T-helper 9 cell (primary cell): ENCODE data around the gene CXCR5.
A peak's percentile ranks its signal among the peaks of the same experiment; 100 is the strongest.

ENCODE experiments used
- DNase-seq: peaks from one replicate; pipeline ENCODE4 v3.0.0-alpha.2; 2020

Gene CXCR5

GRCh38 chr11:118929501-118930093 lies 45.9 kb downstream of the CXCR5 start:
- DNase-seq = peak; percentile 77

GRCh38 chr11:118930094-118930712 lies 46.5 kb downstream of the CXCR5 start:
- peak; percentile 87 for DNase-seq

GRCh38 chr11:118931571-118931970 lies 47.9 kb downstream of the CXCR5 start:
- DNase-seq = no peak

- DNase-seq = no peak
Measured at GRCh38 chr11:118933486-118933885, 49.8 kb downstream of the CXCR5 start.

- no peak for DNase-seq
Measured at GRCh38 chr11:118935376-118935775, 51.7 kb downstream of the CXCR5 start.

- no peak for DNase-seq
Measured at GRCh38 chr11:118938491-118939403, 55.1 kb downstream of the CXCR5 start.

- no peak for DNase-seq
Measured at GRCh38 chr11:118939404-118939915, 55.8 kb downstream of the CXCR5 start.

- no peak for DNase-seq
Measured at GRCh38 chr11:118939953-118940598, 56.4 kb downstream of the CXCR5 start.

- no peak for DNase-seq
Measured at GRCh38 chr11:118947091-118947490, 63.4 kb downstream of the CXCR5 start.
